Ectodermal cell (in vitro differentiated cells): Measurements from ENCODE around the gene ARHGEF40. TPM values are rescaled to one million over a fixed set of nuclear protein-coding genes. Genes with fewer than 3 reads are reported as not detected.
A peak's percentile ranks its signal among the peaks of the same experiment; 100 is the strongest.

Experiments
- H3K27ac ChIP-seq: 2 replicates; pipeline ENCODE4 v1.7.0; 2013; ENCODE audit warnings: mild to moderate bottlenecking, low read depth, low read length; ENCODE audit not compliant: insufficient read depth, poor library complexity, severe bottlenecking
- H3K27me3 ChIP-seq: 2 replicates; pipeline ENCODE4 v1.7.0; 2013; ENCODE audit warnings: mild to moderate bottlenecking, low read length; ENCODE audit not compliant: insufficient read depth, control insufficient read depth, poor library complexity, severe bottlenecking
- H3K36me3 ChIP-seq: one replicate; pipeline ENCODE4 v1.7.0; 2013; ENCODE audit warnings: low read length; ENCODE audit not compliant: control insufficient read depth, insufficient read depth
- H3K4me1 ChIP-seq: one replicate; pipeline ENCODE4 v1.7.0; 2013; ENCODE audit warnings: low read length; ENCODE audit not compliant: control insufficient read depth, insufficient read depth
- H3K4me3 ChIP-seq: 2 replicates; pipeline ENCODE4 v1.7.0; 2013; ENCODE audit warnings: low read depth, low read length, control low read depth; ENCODE audit not compliant: insufficient read depth
- H3K9me3 ChIP-seq: 2 replicates; pipeline ENCODE4 v1.7.0; 2013; ENCODE audit warnings: mild to moderate bottlenecking, low read length, moderate library complexity; ENCODE audit not compliant: control insufficient read depth
- WGBS, 2 experiments: methylation state at CpG; one replicate each; pipeline ENCODE4 v1.1.7; 2013; ENCODE audit warnings: missing lambda C conversion rate in 2 of 2; 5-methylcytosine and 5-hydroxymethylcytosine counted together
- polyA plus RNA-seq, 4 experiments: library from polyadenylated mRNA; stranded (reverse); fragments of 50-300 nt; gene quantifications; one replicate each; pipeline ENCODE4 v1.2.3, GENCODE V29; 2013

Gene ARHGEF40
- 44.4 TPM for polyA plus RNA-seq (2013, experiment 1 of 4)
- polyA plus RNA-seq (2013, experiment 2 of 4): 53.2 TPM
- polyA plus RNA-seq (2013, experiment 3 of 4): 38.2 TPM
- polyA plus RNA-seq (2013, experiment 4 of 4): 46.4 TPM

DNA sequence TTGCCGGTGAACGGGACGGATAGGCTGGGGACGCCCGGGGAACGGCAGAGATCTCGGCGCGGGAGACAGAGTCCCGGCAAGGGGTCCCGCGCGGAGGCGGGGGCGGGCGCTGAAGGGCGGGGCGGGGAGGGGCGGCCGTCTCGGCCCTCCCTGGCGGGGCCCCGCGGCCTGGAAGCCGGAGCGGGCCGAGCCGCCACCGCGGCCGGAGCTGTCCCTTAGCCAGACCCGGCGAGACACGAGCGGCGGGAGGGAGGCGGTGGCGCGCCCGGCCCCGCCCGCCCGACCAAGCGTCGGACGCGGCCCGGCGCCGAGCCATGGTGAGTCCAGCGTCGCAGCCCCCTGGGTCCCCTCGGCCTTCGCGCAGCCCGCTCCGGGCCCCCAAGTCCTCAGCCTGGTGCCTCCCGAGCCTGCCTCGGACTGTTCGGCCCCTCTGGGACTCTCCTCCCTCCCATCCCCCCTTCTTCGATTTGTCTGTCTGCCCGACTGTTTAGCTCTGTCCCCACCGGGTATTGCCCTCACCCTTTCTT is at the start of gene ARHGEF40:
Gene ARHGEF40, plus strand, starts transcription at position 222 of the 527 bp plus-strand sequence. Its CDS starts 93 bp downstream, at position 315.
- 0% methylated on average over 63 of the region's 63 CpGs for WGBS, 2 experiments
- Histone ChIP-seq H3K9me3 (no peaks in the 10 kb centered on the region), H3K36me3 (peaks cover 15% of the 10 kb centered on the region)

DNA sequence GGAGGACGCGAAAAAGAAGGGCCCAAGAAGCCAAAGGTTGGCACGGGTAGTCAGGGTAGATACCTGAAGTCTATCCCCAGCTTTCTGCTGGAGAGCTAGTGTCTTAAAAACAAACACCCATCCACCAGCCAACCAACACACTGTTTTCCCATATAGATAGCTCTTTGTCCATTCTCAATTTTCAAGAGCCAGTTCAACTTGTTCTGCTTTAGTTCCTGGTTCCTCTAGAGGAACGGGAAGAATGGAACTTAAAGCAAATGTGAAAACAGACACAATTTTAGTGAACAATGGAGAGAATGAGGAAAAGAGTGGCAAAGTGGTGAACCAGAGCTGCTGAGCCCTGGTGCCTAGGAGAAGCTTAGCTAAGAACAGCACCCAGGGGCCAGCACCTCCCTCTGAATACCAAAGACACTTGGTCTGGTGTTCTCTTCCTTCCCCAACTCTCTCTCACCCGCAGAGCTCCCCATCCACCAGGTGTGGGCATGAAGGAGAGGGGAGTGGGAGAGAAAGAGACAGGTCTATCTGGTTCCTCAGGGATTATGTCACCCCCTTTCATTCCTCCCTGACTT is 49.0 kb upstream of the ARHGEF40 start:
- no peak overlapping the region for H3K4me3 ChIP-seq
- 94 to 95% methylated on average over 4 to 5 of the region's 5 CpGs for WGBS, 2 experiments
- H3K4me1 ChIP-seq: peaks cover 7% of the 10 kb centered on the region
- H3K27me3 ChIP-seq: peaks cover 48% of the 10 kb centered on the region
- no peak overlapping the region for H3K27ac ChIP-seq
- no peaks in the 10 kb centered on the region for H3K9me3 ChIP-seq
- H3K36me3 ChIP-seq: no peaks in the 10 kb centered on the region

More for the DNA sequence above, at the start of gene ARHGEF40:
- Histone ChIP-seq H3K4me1 (peaks cover 3% of the 10 kb centered on the region), H3K4me3 (peak within 1 kb of the TSS; percentile 57), H3K27ac (peak within 1 kb of the TSS; percentile 74), H3K27me3 (peaks cover 12% of the 10 kb centered on the region)

DNA sequence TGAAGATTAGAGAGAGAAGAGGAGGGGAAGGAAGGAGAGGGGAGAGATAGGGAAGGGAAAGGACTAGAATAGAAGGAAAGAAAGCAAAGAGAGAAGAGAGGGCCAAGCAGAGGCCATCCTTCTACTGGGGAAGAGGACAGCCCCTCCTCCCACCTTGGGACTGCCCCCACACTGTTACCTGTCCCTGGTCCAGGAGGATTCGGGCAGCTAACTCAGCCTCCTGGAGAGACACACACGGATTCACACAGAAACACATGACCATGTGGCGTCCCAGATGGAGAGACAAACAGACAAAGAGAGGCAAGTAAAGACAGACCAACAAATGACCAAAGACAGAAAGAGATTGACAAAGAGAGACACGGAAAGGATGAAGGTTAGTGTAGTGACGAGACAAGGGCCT is 47.4 kb upstream of the ARHGEF40 start:
- H3K4me1 ChIP-seq: peaks cover 16% of the 10 kb centered on the region
- peaks cover 58% of the 10 kb centered on the region for H3K27me3 ChIP-seq
- H3K27ac ChIP-seq: no peak overlapping the region
- no peak overlapping the region for H3K4me3 ChIP-seq
- no peaks in the 10 kb centered on the region for H3K36me3 ChIP-seq
- WGBS, 2 experiments: 84 to 85% methylated on average over 5 of the region's 5 CpGs
- H3K9me3 ChIP-seq: no peaks in the 10 kb centered on the region

DNA sequence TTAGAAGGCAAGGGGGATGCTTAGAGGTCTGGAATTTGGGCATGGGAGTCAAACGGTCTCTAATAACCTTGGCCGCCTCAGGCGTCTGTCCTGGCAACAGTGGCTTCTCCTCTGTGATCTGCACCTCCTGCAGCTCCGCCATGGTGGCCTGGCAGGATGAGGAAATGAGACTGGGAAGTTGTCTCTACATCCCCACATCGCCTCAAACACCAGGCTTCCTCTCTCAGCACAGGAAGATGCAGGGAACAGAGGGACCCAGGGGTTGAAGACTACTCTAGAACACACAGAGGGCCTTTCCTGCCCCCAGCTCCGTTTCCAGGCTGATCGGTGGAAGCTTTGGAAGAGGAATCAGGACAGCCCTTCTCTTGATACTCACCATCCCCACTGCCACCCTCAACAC is 46.9 kb upstream of the ARHGEF40 start:
- Histone ChIP-seq H3K36me3 (no peaks in the 10 kb centered on the region), H3K9me3 (no peaks in the 10 kb centered on the region), H3K4me3 (no peak overlapping the region), H3K27me3 (peaks cover 58% of the 10 kb centered on the region), H3K27ac (no peak overlapping the region), H3K4me1 (peaks cover 16% of the 10 kb centered on the region)
- WGBS, 2 experiments: 88 to 90% methylated on average over 7 of the region's 7 CpGs

DNA sequence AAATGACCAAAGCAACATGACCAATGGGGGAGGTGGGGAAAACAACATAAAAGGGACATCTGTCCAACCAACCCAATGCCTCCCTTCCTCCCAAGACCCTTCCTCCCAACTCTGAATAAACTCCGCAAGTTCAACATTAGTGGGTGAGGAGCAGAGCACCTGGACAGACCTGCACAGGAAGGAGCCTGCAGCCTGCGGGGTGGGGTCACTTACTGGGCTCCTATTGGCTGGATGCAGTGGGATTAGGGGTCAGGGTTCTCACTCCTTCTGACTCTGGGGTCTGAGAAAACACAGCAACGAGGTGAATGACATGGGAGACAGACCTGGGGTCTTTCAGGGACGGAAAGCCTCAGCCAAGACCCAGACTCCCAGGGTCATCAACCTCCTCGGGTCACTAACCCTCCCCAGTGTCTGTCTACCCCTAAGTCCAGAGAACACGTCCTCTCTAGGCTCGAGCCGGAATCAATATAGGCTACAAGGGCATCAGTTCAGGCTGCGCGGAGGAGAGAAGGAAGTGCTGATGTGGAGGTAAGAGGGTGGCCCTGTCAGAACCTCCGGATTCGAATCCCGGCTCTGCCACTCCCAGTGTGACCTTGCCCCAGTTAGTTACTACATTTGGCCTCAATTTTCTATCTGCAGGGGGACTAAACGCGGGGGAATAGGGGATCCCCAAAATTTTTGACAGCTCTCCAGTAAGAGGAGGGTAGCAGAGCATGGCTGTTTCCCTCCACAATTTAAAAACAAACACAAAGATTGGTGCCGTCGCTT is 46.1 kb upstream of the ARHGEF40 start:
- Histone ChIP-seq H3K27me3 (peaks cover 58% of the 10 kb centered on the region), H3K9me3 (no peaks in the 10 kb centered on the region), H3K27ac (no peak overlapping the region), H3K4me3 (peak overlapping the region; percentile 46), H3K36me3 (no peaks in the 10 kb centered on the region), H3K4me1 (peaks cover 16% of the 10 kb centered on the region)
- 32 to 36% methylated on average over 17 of the region's 17 CpGs for WGBS, 2 experiments

DNA sequence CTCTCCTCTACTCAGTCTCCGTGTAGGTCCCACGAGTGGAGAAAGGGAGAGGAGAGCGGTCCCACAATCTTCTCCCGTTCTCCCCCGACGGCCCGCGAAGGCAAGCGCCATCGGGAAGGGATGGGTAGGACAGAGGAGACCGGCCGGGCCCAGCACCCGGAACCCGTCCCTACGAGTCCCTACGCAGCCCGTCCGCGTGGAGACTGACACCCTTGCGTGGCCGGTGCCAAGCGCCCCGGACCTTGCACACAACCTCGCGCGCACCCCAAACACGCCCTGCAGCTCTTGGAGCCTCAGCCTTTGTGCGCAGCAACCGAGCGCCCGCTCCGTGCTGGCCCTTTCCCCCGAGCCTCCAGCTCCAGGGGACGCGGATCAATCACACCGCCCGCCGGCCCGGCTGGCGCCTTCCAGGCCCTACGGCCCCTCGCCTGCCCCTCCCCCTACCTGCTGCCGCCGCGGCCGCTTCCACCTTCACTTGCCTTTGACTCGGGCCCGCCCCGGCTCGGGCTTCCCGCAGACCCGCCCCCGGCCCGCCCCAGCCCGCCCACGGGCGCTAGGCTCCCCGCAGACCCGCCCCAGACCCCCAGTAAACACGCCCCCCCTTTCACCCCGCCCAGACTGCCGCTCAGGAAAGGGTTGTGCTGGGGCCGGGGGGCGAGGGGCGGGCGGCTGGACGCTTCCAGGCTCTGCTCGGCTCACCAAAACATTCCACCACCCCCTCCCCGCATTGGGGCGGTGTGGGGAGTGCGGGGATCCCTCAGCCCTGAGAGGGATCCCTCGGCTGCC is 45.3 kb upstream of the ARHGEF40 start, which contains the start of gene NDRG2:
Gene NDRG2, minus strand, starts transcription at position 477 of the 786 bp plus-strand sequence. CDS start 1,746 bp downstream, outside the sequence.
- Histone ChIP-seq H3K4me3 (peak within 1 kb of the TSS; percentile 46), H3K27me3 (peaks cover 58% of the 10 kb centered on the region), H3K9me3 (no peaks in the 10 kb centered on the region), H3K27ac (no peak within 1 kb of the TSS), H3K36me3 (no peaks in the 10 kb centered on the region), H3K4me1 (peaks cover 16% of the 10 kb centered on the region)
- 1% methylated on average over 63 to 71 of the region's 72 CpGs for WGBS, 2 experiments

DNA sequence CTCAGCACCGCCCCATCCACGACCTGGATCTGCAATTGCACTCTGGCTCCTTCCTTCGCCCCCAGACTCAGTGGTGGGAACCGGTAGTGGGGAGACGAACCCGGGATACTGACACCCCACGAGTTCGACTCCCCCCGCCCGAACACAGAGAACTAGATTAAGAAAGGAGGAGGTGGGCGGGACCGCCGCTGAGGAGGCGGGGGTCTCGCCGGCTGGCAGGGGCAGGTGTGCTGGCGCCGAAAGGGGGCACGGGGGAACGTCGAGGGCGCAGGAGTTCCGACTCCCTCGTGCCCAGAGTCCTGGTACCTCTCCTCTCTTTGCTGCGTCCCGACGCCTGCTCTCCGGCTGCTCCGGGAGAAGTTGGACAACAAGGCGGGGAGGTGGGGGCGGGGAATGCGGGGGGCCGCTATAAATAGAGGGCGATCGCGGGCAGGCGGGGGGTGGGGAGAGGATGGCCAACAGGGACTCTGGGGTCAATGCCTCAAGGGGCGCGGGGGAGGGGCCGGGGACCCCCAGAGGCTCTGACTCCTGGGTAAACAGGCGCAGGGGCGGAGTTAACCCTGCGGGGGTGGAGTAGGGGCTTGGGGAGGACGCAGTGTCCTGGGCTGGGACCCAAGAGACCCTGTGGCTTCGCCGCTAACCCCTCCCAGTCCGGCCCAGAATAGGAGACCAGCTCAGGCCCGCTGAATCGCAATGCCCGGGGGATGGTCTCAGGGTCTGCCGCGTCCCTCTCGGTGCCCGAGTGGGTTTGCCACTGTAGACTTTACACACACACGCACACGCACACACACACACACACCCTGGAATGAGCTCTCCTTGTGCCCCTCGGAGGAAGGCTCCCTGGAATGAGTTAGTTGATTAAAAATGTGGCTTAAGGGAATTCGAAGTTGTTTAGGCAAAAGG is 44.5 kb upstream of the ARHGEF40 start:
- H3K27ac ChIP-seq: no peak overlapping the region
- WGBS, 2 experiments: 1% methylated on average over 51 to 54 of the region's 58 CpGs
- peaks cover 58% of the 10 kb centered on the region for H3K27me3 ChIP-seq
- peaks cover 16% of the 10 kb centered on the region for H3K4me1 ChIP-seq
- no peaks in the 10 kb centered on the region for H3K36me3 ChIP-seq
- H3K4me3 ChIP-seq: peak overlapping the region; percentile 46
- H3K9me3 ChIP-seq: no peaks in the 10 kb centered on the region

DNA sequence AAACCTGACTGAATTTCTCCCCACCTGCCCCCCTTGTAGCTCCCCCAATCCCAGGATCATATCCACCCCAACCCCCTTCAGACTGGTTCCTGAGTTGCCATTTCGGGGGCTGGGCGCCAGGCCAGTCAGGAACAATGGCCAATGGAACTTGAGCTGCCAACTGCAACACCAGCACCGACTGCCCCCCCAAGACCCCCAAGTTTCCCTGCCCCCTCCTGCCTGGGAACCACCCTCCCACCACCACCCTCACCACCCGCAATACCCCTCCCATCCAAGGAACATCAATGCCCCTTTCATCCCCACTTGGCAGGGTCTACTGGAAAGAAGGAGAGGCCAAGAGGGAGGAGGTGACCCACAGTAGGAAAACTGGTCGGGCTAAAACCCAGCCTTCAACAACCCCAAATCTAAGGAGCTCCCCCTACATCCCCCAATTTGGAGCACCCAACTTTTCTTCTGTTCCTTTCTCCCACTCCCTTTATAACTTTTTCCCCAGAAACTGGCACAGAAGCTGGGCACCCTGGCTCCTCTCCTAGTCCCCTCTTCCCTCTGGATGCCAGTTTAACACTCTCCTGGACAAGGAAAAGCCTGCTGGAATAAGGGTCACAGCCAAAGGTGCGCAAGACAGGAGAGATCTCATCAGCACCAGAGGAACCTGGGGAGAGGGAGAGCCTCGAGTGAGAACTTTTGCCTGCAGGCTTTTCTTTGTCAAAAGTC is 43.7 kb upstream of the ARHGEF40 start:
- 56 to 58% methylated on average over 6 to 7 of the region's 7 CpGs for WGBS, 2 experiments
- Histone ChIP-seq H3K27me3 (peaks cover 57% of the 10 kb centered on the region), H3K9me3 (no peaks in the 10 kb centered on the region), H3K36me3 (no peaks in the 10 kb centered on the region), H3K4me3 (no peak overlapping the region), H3K4me1 (peaks cover 16% of the 10 kb centered on the region), H3K27ac (no peak overlapping the region)

DNA sequence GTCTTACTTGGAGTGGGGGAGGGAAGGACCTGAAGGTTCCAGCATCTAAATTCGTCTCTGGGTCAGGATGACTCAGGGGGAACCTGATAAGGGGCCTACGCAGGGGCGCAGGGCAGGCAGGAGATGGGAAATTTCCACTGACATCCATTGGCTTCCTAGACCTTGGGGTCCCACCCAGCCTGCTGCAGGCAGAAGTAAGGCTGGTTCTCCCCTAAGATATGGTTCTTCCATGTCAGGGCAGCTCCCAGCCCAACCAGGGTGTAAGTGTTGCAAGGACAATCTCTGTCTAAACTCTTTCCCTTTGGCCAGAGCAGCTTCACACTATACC is 43.2 kb upstream of the ARHGEF40 start:
- no peak overlapping the region for H3K27ac ChIP-seq
- WGBS, 2 experiments: 49 to 55% methylated on average over 3 of the region's 3 CpGs
- no peaks in the 10 kb centered on the region for H3K36me3 ChIP-seq
- H3K9me3 ChIP-seq: no peaks in the 10 kb centered on the region
- H3K4me1 ChIP-seq: peaks cover 16% of the 10 kb centered on the region
- peaks cover 52% of the 10 kb centered on the region for H3K27me3 ChIP-seq
- H3K4me3 ChIP-seq: no peak overlapping the region
